Activated CD8-positive, alpha-beta memory T cell treated with anti-CD3 and anti-CD28 coated beads for 4 hours (primary cell): ENCODE results near the gene RASD2.

Experiments used
- DNase-seq, 2 donors: peaks; one replicate each; pipeline ENCODE4 v3.0.0-alpha.2; 2020; ENCODE audit warnings: low read depth in 2 of 2

The RASD2 gene

DNA sequence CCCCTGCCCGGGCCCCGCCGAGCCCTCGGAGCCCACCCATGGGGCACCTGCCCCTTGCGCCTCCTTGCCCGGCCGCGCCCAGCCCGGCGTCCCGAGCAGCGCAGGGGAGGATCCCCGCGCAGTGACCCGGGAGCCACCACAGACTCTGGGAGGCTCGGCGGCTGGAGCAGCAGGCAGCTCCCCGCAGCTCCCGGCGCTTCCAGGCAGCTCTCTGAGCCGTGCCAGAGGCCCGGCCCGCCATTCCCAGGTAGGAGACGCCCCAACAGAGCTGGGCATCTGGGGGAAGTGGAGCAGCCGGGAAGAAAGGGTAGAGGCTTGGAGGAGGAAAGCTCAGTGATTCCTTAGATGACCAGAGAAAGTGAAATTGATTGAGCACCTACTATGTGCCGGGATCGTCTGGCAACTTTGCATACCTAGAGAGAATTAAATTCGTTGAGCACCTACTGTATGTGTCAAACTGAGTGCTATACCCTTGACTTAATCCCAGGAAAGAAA is 670 bp downstream of the RASD2 start:
- DNase-seq, result no peak

DNA sequence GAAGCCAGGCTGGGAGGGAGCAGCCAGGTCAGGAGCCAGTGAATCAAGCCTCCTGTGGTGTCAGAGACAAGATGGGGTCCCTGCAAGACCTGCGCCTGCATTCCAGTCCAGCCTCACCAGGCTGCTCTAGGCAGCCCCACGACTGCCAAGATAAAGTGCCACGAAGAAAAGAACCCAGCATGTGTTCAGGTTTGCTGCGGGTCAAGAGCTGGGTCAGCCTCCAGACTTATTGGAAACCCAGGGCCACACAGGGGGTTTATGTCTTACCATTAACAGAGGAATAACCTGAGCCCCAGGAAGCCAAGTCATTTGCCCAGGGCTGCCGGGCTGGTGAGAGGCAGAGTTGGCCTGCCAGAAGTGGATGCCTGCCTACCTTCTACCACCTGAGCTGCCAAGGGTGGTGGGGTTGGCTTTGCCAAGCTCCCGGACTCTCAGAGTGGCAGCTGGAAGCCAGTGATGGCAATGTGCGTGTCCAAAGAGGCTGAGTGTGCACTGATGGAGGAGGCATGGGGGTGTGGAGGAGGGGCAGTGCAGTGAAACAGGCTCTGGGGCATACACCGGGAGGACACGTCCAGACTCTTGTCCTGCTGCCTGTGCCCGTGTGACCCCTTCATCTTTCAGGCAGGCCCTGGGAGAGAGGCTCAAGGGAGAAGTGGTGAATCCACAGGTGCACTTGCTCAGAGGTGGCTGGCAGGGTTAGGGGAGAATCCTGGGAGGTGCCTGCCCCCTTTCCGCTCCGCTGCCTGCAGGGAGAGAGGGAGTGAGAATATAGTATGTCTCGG is 1.7 kb downstream of the RASD2 start:
- no peak for DNase-seq

GRCh38 chr22:35542939-35543516 is 2.4 kb downstream of the RASD2 start:
- no peak for DNase-seq

DNA sequence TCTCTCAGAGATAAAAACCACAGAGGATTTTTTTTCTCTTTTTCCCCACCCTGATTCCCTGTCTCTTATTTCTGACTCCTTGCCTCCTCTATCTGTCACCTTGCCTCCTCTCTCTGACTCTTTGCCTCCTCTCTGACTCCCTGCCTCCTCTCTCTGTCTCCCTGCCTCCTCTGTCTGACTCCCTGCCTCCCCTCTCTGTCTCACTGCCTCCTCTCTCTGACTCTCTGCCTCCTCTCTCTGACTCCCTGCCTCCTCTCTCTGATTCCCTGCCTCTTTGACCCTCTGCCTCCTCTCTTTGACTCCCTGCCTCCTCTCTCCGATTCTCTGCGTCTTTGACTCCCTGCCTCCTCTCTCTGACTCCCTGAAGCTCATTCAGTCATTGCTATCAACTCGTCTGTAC is 3.1 kb downstream of the RASD2 start:
- DNase-seq, result no peak

DNA sequence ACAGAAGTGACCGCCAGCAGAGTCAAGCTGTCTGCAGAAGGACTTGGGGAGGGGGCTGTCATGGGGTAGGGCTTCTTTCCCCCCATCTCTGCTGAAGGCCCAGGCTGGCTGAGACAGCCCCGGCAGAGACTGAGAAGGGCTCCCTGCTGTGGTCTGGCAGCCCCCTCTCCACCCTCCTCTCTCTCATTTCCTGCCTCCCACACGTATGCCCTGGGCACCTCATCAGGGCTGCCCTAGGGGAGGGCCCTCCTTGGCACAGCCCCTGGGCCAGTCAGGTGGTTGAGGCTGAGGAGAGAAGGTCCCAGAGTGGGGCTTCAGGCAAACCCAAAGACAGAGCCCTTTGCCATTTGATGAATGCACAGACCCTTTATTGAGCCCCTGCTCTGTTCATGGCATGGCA is 3.6 kb downstream of the RASD2 start:
- no peak for DNase-seq

- DNase-seq, result no peak
Measured at GRCh38 chr22:35544827-35545226, 4.2 kb downstream of the RASD2 start.

DNA sequence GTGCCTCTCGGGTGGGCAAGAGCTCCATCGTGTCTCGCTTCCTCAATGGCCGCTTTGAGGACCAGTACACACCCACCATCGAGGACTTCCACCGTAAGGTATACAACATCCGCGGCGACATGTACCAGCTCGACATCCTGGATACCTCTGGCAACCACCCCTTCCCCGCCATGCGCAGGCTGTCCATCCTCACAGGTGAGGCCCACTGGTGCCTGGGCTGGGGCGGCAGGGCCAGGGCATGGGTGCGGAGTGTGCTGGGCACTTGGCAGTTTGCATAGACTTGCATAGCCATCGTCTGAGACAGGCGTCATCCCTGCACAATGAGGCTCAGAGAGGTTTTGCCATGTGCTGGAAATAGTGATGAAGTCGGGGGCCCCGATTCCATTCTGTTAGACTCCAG is 6.3 kb downstream of the RASD2 start:
- DNase-seq, result no peak

DNA sequence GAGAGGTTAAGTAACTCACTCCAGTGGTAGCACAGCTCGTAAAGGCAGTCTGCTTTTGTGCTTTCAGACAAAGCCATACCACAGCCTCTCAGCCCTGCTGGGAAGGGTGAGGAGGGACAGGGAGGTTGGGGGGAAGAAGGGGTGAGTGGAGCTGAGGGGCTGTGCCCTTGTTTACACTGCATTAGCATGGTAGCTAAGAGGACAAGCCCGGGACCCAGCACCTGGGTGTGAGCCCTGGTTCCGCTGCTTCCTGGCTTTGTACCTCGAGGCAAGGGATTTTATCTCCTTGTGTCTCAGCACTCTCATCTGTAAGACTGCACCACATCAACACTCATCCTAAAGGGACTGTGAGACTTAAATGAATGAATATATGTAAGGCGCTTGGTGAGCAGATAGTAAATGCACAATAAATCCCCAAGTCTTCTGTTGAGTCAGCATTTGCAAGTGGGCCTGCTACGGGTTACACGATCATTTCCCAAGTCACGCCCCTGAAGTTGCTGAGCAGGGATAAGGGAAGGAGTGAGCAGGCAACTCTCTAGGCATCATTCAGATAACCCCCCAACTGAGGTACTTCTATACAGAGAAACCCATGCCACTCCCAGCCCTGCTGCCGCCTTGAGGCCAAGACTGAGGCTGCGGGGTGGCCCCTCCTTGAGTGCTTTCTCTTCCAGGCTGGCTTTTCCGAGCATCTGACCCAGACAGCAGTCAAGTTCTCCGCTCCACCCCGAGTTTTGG is 7.5 kb downstream of the RASD2 start:
- no peak for DNase-seq

GRCh38 chr22:35548722-35549112 is 8.1 kb downstream of the RASD2 start:
- no peak for DNase-seq

GRCh38 chr22:35549328-35549727 is 8.7 kb downstream of the RASD2 start:
- no peak for DNase-seq

DNA sequence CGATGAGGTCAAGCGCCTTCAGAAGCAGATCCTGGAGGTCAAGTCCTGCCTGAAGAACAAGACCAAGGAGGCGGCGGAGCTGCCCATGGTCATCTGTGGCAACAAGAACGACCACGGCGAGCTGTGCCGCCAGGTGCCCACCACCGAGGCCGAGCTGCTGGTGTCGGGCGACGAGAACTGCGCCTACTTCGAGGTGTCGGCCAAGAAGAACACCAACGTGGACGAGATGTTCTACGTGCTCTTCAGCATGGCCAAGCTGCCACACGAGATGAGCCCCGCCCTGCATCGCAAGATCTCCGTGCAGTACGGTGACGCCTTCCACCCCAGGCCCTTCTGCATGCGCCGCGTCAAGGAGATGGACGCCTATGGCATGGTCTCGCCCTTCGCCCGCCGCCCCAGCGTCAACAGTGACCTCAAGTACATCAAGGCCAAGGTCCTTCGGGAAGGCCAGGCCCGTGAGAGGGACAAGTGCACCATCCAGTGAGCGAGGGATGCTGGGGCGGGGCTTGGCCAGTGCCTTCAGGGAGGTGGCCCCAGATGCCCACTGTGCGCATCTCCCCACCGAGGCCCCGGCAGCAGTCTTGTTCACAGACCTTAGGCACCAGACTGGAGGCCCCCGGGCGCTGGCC is 11.0 kb downstream of the RASD2 start:
- no peak for DNase-seq

- peak; percentile 53 to 62 for DNase-seq
Measured at GRCh38 chr22:35552196-35552842, 11.7 kb downstream of the RASD2 start.

GRCh38 chr22:35552846-35553245 is 12.2 kb downstream of the RASD2 start:
- no peak for DNase-seq

DNA sequence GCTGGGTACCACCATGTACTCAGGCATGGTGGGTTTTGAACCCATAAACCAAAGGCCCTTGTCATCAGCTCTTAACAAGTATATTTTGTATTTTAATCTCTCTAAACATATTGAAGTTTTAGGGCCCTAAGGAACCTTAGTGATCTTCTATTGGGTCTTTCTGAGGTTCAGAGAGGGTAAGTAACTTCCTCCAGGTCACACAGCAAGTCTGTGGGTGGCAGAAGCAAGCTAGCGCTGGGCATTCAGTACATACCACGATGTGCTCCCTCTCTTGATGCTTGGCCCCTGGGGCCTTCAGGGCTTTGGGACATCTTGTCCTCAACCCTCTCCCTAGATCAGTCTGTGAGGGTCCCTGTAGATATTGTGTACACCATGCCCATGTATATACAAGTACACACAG is 12.7 kb downstream of the RASD2 start:
- DNase-seq, result no peak

- no peak for DNase-seq
Measured at GRCh38 chr22:35554297-35554845, 13.7 kb downstream of the RASD2 start.

DNA sequence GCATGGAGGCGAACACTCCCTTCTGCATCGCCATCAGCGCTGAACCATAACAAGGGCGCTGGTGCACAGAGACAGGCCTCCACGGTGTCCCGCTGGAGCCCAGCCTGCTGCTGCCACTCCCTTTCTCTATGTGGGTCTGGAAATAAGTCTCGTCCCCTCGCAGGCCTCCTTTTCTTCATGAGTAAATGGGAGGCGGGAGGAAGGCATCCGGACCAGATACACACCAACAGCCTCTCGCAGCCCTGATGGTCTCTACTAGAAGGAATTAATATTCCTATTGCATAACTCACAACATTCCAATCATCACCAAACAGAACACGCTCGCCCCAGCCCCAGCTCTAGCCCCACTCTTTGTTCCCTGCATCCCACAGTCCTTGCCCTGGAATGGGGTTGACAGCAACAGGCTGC is 14.9 kb downstream of the RASD2 start:
- DNase-seq, result no peak

GRCh38 chr22:35555946-35556547 is 15.4 kb downstream of the RASD2 start:
- DNase-seq, result no peak

DNA sequence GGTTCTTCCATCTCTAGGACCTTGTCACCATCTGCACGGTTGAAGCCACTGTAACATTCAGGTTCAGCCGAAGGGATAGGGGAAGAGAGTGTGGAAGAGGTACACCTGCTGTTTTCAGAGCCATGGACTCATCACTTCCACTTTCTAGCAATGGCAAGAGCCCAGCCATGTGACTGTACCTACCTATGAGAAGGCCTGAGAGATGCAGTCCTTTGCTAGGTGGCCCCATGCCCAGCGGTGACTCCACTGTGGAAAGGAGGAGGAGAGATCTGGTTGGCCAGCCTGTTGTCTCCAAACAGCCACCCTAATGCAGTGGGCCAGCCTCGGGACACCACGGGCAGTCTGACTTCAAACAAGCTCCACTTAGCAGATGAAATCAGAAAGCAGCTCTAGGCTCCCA is 16.0 kb downstream of the RASD2 start:
- DNase-seq, result no peak

- no peak for DNase-seq
Measured at GRCh38 chr22:35558031-35558430, 17.4 kb downstream of the RASD2 start.

DNA sequence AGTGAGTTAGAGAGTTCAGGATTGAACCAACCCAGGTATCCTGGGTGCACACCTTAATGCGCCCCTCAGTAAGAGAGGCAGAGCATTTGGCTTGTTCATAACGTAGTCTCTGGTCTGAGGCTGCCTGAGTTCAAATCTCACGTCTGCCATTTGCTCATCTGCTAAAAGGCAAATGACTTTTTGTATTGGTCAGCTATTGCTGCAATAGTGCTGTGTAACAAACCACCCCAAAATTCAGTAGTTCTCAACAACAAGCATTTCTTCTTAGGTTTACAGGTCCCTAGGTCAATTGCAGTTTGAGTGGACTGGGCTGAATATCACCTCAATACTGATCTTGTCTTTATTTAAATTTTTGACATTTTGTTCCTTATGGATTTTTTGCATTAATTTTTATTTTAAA is 18.1 kb downstream of the RASD2 start:
- DNase-seq, result no peak

GRCh38 chr22:35559354-35560005 is 18.8 kb downstream of the RASD2 start:
- no peak for DNase-seq
